ENCODE results near the gene NOTCH2NLA. TPM values are rescaled to one million over a fixed set of nuclear protein-coding genes. Genes with fewer than 3 reads are reported as not detected.
A peak's percentile ranks its signal among the peaks of the same experiment; 100 is the strongest.
"Not testable (repeated sequence)": the region's sequence is repeated elsewhere in the genome, so short reads cannot be mapped to it uniquely, and the experiment has no call there.

The NOTCH2NLA gene
- polyA plus RNA-seq, 4 donors: 2.0 to 9.3 (median 7.7) TPM

DNA sequence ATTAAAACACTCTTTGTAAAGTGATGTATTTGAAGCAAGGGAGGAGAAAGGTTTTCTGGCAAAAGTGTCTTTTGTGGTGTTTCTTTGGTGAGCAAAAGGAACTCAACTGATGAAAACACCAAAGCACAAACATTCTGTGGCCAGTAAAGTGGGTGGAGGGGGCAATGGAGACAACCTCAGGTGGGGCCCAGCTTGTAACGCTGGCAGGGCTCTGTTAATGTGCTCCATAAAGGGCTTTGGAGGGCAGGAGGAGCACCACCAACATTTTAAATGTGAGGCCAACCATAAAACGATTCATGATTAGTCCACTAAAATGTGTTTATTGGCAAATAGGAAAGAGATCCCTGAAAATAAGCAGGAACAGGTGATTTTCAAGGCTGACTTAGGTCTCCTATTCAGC lies 7.8 kb upstream of the NOTCH2NLA start:
- not testable (repeated sequence) for H3K27me3 ChIP-seq (ENCODE audit: control insufficient read depth in 3 of 3, insufficient read depth in 3 of 3, low read length in 3 of 3); FAIRE-seq; H3K9me3 ChIP-seq (ENCODE audit: control insufficient read depth in 2 of 2, insufficient read depth in 1 of 2, low read depth in 1 of 2, low read length in 1 of 2); H3K4me3 ChIP-seq (ENCODE audit: low read depth in 1 of 3, low read length in 3 of 3); H3K4me1 ChIP-seq (ENCODE audit: control insufficient read depth in 3 of 3, insufficient read depth in 2 of 3, low read depth in 1 of 3, low read length in 2 of 3); H3K36me3 ChIP-seq (ENCODE audit: control insufficient read depth in 3 of 3, insufficient read depth in 2 of 3, low read depth in 1 of 3, low read length in 3 of 3); DNase-seq; H3K27ac ChIP-seq (ENCODE audit: low read depth in 1 of 3, low read length in 2 of 3)
- no CpG with 5 or more reads among the region's 2 CpGs for WGBS, 3 donors

DNA sequence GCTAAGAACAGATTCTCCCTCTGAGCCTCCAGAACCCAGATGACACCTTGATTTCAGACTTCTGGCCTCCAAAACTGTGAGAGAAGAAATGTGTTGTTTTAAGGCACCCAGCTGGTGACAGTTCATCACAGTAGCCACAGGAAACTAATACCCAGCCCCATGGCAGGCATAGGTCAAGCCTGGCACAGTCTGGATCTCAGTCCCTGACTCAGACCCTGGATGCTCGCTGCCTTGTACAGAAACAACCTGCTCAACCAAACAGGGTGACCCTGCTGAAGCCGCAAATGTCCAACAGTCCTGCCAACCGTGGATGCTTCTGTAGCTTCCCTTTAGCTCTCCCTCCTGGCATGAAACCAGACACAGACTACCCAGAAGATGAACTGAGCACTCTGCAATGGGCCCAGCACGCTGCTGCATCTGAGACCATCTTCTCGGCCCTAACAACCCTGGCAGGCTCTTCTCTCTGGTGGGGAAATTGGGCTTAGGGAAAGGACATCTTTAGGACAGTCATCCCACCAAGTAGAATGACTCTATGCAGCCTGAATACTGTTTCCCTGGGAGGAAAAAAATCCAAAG lies 7.3 kb upstream of the NOTCH2NLA start:
- not testable (repeated sequence) for DNase-seq; FAIRE-seq; H3K4me1 ChIP-seq (ENCODE audit: control insufficient read depth in 3 of 3, insufficient read depth in 2 of 3, low read depth in 1 of 3, low read length in 2 of 3); H3K27me3 ChIP-seq (ENCODE audit: control insufficient read depth in 3 of 3, insufficient read depth in 3 of 3, low read length in 3 of 3); H3K27ac ChIP-seq (ENCODE audit: low read depth in 1 of 3, low read length in 2 of 3); H3K4me3 ChIP-seq (ENCODE audit: low read depth in 1 of 3, low read length in 3 of 3); H3K9me3 ChIP-seq (ENCODE audit: control insufficient read depth in 2 of 2, insufficient read depth in 1 of 2, low read depth in 1 of 2, low read length in 1 of 2); H3K36me3 ChIP-seq (ENCODE audit: control insufficient read depth in 3 of 3, insufficient read depth in 2 of 3, low read depth in 1 of 3, low read length in 3 of 3)
- WGBS, 3 donors: no CpG with 5 or more reads among the region's 5 CpGs

DNA sequence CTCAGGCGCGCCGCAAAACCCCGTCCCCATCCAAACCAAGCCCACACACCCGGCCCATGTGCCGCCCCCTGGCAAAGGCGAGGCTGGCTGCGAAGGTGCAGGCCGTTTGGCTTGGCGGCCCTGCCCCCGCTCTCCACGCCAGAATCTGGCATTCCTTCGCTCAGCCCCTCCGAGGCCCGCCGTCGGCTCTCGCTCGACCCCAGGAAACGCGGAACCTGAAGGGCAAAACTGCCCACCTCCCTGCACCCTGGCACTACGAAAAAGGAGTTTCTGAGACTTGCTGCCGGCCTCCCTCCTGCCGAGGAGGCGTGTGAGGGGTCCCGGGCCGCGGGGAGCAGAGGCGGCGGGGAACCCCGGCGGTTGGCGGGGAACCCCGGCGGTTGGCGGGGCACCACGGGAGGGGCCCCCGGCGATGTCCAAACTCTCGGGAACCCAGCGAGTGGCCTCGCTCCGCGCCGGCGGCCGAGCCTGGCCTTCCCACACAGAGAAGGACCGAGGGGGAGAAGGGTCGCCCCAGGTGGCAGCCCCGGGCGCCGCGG lies 608 bp downstream of the NOTCH2NLA start:
- peak overlapping the region in 2 of 3 donors; percentile 47 to 63 for H3K4me3 ChIP-seq (ENCODE audit: low read depth in 1 of 3, low read length in 3 of 3)
- H3K36me3 ChIP-seq (ENCODE audit: control insufficient read depth in 3 of 3, insufficient read depth in 2 of 3, low read depth in 1 of 3, low read length in 3 of 3); H3K9me3 ChIP-seq (ENCODE audit: control insufficient read depth in 2 of 2, insufficient read depth in 1 of 2, low read depth in 1 of 2, low read length in 1 of 2); DNase-seq; H3K27me3 ChIP-seq (ENCODE audit: control insufficient read depth in 3 of 3, insufficient read depth in 3 of 3, low read length in 3 of 3); H3K27ac ChIP-seq (ENCODE audit: low read depth in 1 of 3, low read length in 2 of 3); H3K4me1 ChIP-seq (ENCODE audit: control insufficient read depth in 3 of 3, insufficient read depth in 2 of 3, low read depth in 1 of 3, low read length in 2 of 3); FAIRE-seq: not testable (repeated sequence)
- 0% methylated on average over 8 to 17 of the region's 53 CpGs for WGBS, 3 donors

DNA sequence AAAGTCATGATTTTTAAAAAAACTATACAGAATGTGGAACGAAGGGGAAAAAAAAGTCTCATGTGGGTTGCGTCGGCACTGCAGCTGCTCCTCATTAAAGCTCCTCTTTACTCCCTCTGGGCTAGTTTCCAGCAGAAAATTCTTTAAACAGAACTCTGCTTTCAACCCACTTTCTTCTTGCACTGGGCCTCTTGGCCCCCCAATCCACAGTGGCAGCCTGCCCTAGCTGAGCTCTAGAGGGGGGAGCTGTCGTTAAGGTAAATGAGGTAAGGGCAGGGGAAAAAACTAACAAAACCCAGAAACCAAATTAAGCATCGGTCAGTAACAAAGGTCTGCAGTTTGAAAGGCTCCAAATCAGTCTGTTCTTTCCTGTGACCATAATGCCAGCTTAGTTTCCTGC lies 54.3 kb downstream of the NOTCH2NLA start:
- not testable (repeated sequence) for H3K36me3 ChIP-seq (ENCODE audit: control insufficient read depth in 3 of 3, insufficient read depth in 2 of 3, low read depth in 1 of 3, low read length in 3 of 3); DNase-seq; H3K4me1 ChIP-seq (ENCODE audit: control insufficient read depth in 3 of 3, insufficient read depth in 2 of 3, low read depth in 1 of 3, low read length in 2 of 3); H3K9me3 ChIP-seq (ENCODE audit: control insufficient read depth in 2 of 2, insufficient read depth in 1 of 2, low read depth in 1 of 2, low read length in 1 of 2); FAIRE-seq; H3K27me3 ChIP-seq (ENCODE audit: control insufficient read depth in 3 of 3, insufficient read depth in 3 of 3, low read length in 3 of 3); H3K27ac ChIP-seq (ENCODE audit: low read depth in 1 of 3, low read length in 2 of 3); H3K4me3 ChIP-seq (ENCODE audit: low read depth in 1 of 3, low read length in 3 of 3)
- 11 to 20% methylated on average over 1 of the region's 5 CpGs; no CpG with 5 or more reads in 1 of the 3 donors for WGBS, 3 donors

DNA sequence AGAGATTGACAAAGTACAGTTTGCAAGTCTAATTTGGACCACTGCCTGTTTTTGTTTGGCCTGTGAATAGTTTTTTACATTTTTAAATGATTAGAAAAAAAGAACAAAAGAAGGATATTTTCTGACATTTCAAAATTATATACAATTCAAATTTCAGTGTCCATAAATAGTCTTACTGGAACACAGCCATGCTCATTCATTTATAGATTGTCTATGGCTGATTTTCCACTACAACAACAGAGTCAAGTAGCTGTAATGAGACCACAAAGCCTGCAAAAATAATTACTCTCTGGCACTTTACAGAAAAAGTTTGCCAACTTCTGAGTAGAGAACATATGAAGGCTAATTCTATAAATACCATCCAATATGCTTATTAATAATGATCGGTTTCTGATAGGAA lies 61.1 kb downstream of the NOTCH2NLA start:
- H3K4me3 ChIP-seq (ENCODE audit: low read depth in 1 of 3, low read length in 3 of 3); H3K4me1 ChIP-seq (ENCODE audit: control insufficient read depth in 3 of 3, insufficient read depth in 2 of 3, low read depth in 1 of 3, low read length in 2 of 3); DNase-seq; H3K9me3 ChIP-seq (ENCODE audit: control insufficient read depth in 2 of 2, insufficient read depth in 1 of 2, low read depth in 1 of 2, low read length in 1 of 2); H3K27ac ChIP-seq (ENCODE audit: low read depth in 1 of 3, low read length in 2 of 3); H3K36me3 ChIP-seq (ENCODE audit: control insufficient read depth in 3 of 3, insufficient read depth in 2 of 3, low read depth in 1 of 3, low read length in 3 of 3); H3K27me3 ChIP-seq (ENCODE audit: control insufficient read depth in 3 of 3, insufficient read depth in 3 of 3, low read length in 3 of 3); FAIRE-seq: not testable (repeated sequence)
- WGBS, 3 donors: no CpG with 5 or more reads among the region's 1 CpG

DNA sequence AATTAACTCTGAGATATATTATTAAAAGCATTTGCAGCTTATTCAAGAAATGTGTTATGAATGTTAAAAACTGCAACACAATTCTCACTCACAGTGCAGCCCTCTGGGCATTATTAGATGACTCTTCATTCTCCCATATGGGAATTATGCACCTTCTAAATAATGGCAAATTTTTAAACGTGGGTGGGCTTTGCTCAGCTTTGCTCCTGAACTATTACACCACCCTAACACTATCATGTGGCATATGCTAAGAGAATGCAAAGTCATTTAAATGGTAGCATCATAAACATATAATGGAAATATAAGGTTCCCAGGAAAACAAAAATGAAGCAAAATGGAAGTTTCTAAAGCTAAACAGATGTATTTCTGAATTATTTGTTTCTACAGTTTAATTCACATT lies 61.5 kb downstream of the NOTCH2NLA start:
- not testable (repeated sequence) for H3K27ac ChIP-seq (ENCODE audit: low read depth in 1 of 3, low read length in 2 of 3); H3K4me3 ChIP-seq (ENCODE audit: low read depth in 1 of 3, low read length in 3 of 3); DNase-seq; FAIRE-seq; H3K36me3 ChIP-seq (ENCODE audit: control insufficient read depth in 3 of 3, insufficient read depth in 2 of 3, low read depth in 1 of 3, low read length in 3 of 3); H3K27me3 ChIP-seq (ENCODE audit: control insufficient read depth in 3 of 3, insufficient read depth in 3 of 3, low read length in 3 of 3); H3K4me1 ChIP-seq (ENCODE audit: control insufficient read depth in 3 of 3, insufficient read depth in 2 of 3, low read depth in 1 of 3, low read length in 2 of 3); H3K9me3 ChIP-seq (ENCODE audit: control insufficient read depth in 2 of 2, insufficient read depth in 1 of 2, low read depth in 1 of 2, low read length in 1 of 2)
- WGBS, 3 donors: no CpG with 5 or more reads among the region's 1 CpG

DNA sequence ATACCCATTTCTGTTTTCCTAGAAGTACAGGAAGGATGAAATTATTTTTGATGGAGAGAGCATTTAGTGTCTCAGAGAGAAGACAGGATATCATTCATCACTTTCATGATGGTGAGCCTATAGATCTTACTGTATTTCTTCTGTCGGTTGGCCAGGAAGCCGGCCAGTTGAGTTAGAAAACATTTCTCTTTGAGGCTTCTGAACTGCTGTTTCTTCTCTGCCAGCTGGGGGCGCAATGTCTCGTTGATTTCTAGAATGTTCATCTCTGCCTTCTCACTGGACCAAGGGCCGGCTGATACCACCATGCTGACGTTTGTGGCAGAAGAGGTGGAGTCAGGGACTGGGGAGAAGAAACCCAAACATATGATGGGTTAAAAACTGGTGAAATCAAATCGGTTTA lies 84.4 kb downstream of the NOTCH2NLA start, which contains the start of gene NBPF10:
TSS of gene NBPF10 (minus strand) at position 340 of the 400 bp plus-strand sequence. CDS start at position 305, 35 bp downstream.
- no CpG with 5 or more reads among the region's 7 CpGs for WGBS, 3 donors
- H3K4me1 ChIP-seq (ENCODE audit: control insufficient read depth in 3 of 3, insufficient read depth in 2 of 3, low read depth in 1 of 3, low read length in 2 of 3); DNase-seq; FAIRE-seq; H3K36me3 ChIP-seq (ENCODE audit: control insufficient read depth in 3 of 3, insufficient read depth in 2 of 3, low read depth in 1 of 3, low read length in 3 of 3); H3K27ac ChIP-seq (ENCODE audit: low read depth in 1 of 3, low read length in 2 of 3); H3K4me3 ChIP-seq (ENCODE audit: low read depth in 1 of 3, low read length in 3 of 3); H3K9me3 ChIP-seq (ENCODE audit: control insufficient read depth in 2 of 2, insufficient read depth in 1 of 2, low read depth in 1 of 2, low read length in 1 of 2); H3K27me3 ChIP-seq (ENCODE audit: control insufficient read depth in 3 of 3, insufficient read depth in 3 of 3, low read length in 3 of 3): not testable (repeated sequence)
